ENCODE measurements around the gene PIBF1.

The PIBF1 gene

GRCh38 chr13:73058432-73058735, 276.5 kb downstream of the PIBF1 start:
- no peak for DNase-seq

- peak; percentile 8 to 91 (median 78) for DNase-seq
These were observed 277.0 kb downstream of the PIBF1 start, which contains the start of gene KLF5 for GRCh38 chr13:73058736-73059459. TSS of gene KLF5 (plus strand) at chr13:73059005. CDS start at chr13:73059328, 323 bp downstream.

GRCh38 chr13:73059460-73060250, 277.7 kb downstream of the PIBF1 start:
- peak in 10 of 58 donors; percentile 7 to 46 (median 21) for DNase-seq

- DNase-seq, result peak in 7 of 58 donors; percentile 2 to 24 (median 6)
These were observed 278.6 kb downstream of the PIBF1 start for GRCh38 chr13:73060251-73061160.

GRCh38 chr13:73061473-73061872, 279.5 kb downstream of the PIBF1 start:
- DNase-seq, result no peak

- peak in 3 of 58 donors; percentile 1 to 35 (median 5) for DNase-seq
These were observed 279.9 kb downstream of the PIBF1 start for GRCh38 chr13:73061876-73062275.

GRCh38 chr13:73062468-73062867, 280.5 kb downstream of the PIBF1 start:
- peak in 1 of 58 donors; percentile 30 for DNase-seq

- no peak for DNase-seq
These were observed 281.2 kb downstream of the PIBF1 start for GRCh38 chr13:73063166-73063565.

GRCh38 chr13:73065036-73065435, 283.1 kb downstream of the PIBF1 start:
- DNase-seq, result no peak

- no peak for DNase-seq
These were observed 283.9 kb downstream of the PIBF1 start for GRCh38 chr13:73065665-73066340.

Data from anterior cingulate cortex (tissue), 58 donors.